Ovary (tissue), 1 donor: ENCODE measurements around the gene MTR.

Source experiments
- EP300 ChIP-seq: sonication (generic); formaldehyde crosslinking; IDR thresholded peaks from one replicate; pipeline ENCODE4 v1.6.1; 2017; ENCODE audit warnings: antibody characterized with exemption
- POLR2A ChIP-seq: fragments of 450-650 bp; IDR thresholded peaks from one replicate; pipeline ENCODE4 v1.6.1; 2017; ENCODE audit warnings: antibody characterized with exemption, mild to moderate bottlenecking, moderate library complexity

- no peak for TF ChIP-seq EP300
- TF ChIP-seq POLR2A = no peak
These were observed 27.8 kb upstream of the MTR start for GRCh38 chr1:236767276-236767675.
